UCSD-AML1 (cell line): Measurements from ENCODE around the gene GNMT.
"Not testable (repeated sequence)": the region's sequence is repeated elsewhere in the genome, so short reads cannot be mapped to it uniquely, and the experiment has no call there.

Source experiments
- DNase-seq: peaks from one replicate; lab custom pipeline; 2025; ENCODE audit not compliant: unreplicated experiment; lab: John Stamatoyannopoulos, UW

GNMT gene

DNA sequence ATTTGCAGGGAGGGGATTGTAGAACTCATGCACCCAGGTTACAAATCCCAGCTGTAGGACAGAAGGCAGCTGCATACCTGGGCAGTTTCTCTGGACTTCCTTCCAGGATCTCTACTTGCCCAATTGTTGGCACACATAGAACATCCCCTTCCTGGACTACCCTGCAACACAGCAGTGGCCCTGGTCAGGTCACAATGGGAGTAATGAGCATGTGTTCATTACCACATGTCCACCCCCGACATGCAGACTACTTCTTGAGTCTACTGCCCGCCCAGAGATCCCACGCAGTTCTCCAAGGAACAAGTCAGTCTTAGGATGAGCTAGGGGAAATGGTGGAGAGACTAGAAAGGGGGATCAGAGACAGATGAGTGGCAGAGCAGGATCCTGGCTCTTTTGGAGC, 13.4 kb downstream of the GNMT start:
- no peak for DNase-seq

- DNase-seq, result no peak
Observed at GRCh38 chr6:42974919-42975505, 14.5 kb downstream of the GNMT start.

DNA sequence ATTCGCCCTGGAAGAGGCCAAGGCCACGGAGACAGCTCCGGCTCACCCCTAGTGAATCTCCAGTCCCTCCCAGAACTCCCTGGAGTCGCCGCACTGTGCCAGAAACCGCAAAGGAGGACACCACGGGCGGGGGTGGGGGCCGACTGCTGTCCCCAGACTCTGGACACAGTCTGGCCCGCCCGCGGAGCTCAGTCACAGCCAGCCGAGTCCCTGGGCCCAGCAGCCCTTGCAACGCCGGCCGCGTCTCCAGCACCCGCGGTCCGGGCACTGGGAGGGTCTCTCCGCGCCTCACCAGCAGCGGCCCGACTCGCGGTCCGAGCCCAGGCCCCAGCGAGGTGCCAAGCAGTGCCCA, 17.9 kb downstream of the GNMT start:
- no peak for DNase-seq

- peak; percentile 91 for DNase-seq
Observed at GRCh38 chr6:42978839-42979522, 18.4 kb downstream of the GNMT start, which contains the start of gene PEX6. TSS of gene PEX6 (minus strand) at chr6:42979181. CDS start at chr6:42979150, 31 bp downstream.

DNA sequence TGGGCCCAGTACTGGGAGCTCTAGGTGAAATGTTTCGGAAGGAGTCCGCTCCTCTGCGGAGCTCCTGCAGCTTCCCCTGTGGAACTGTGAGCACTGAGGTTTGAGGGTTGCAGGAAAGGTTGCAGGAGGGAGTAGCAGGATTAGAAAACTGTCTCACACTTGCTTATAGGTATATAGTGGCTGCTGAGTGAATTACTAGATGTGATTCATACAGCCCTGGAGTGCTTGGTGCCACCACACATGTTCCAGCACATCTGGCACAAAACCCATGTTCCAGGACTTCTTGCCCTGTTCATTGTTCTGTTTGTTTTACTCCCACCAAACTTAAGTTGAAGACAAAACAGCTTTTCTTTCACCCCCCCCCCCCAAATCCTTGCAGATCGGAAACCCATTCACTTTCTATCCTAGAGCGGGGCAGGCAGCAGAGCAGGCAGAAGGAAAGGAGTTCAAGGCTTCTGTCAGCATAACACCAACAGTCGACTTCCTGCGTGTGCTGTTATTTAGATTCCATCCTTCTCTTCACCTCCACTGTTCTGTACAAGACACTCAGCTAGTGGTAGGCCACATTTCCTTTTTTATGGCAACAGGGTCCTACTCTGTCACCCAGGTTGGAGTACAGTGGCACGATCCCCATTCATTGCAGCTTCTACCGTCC, 19.1 kb downstream of the GNMT start:
- no peak for DNase-seq

DNA sequence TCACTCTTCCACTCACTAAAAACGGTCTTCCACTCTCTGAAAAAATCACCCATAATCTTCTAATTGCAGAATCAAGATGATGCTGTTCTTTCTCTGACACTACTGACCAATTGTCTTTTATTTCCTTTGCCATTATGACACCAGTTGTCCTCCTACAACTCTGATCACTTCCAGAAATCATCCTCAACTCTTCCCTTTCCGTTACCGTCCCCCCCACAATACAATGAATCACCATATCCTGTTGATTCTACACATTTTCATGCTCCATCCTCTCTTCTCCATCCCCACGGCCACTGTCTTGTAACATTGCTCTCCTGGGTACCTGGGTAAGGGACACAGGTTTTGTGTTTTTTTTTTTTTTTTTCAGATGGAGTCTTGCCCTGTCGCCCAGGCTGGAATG, 21.3 kb downstream of the GNMT start:
- DNase-seq, result no peak

- peak; percentile 96 for DNase-seq
Observed at GRCh38 chr6:42984001-42984923, 23.7 kb downstream of the GNMT start, which contains the start of gene PPP2R5D. TSS of gene PPP2R5D (plus strand) at chr6:42984570. CDS start at chr6:42984678, 108 bp downstream.

DNA sequence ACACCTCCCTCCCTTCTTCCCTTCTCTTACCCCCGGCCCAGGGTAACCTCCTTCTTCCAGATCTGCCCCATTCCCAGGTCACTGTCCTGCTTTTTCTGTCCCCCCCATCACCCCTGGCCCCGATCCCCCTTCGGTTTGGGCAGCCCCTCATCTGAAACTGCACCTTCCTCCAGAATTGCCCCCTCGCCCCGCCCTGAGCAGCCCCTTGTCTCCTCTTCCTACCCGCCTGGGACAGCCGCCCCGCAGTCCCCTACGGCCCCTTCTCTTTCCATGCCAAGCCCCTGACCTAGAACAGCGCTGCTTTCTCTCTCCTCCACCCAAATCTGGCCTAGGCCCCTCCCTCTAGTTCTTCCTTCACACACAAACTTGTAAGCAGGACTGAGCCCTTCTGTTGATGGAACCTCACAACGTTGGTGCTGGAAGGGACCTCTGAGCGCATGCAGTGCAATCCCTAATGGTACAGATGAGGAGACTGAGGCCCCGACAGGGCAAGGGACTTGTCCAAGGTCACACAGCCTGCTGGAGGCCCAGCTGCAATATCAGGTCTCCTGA, 24.4 kb downstream of the GNMT start:
- DNase-seq, result no peak

GRCh38 chr6:42987533-42988451, 27.2 kb downstream of the GNMT start:
- DNase-seq, result no peak

DNA sequence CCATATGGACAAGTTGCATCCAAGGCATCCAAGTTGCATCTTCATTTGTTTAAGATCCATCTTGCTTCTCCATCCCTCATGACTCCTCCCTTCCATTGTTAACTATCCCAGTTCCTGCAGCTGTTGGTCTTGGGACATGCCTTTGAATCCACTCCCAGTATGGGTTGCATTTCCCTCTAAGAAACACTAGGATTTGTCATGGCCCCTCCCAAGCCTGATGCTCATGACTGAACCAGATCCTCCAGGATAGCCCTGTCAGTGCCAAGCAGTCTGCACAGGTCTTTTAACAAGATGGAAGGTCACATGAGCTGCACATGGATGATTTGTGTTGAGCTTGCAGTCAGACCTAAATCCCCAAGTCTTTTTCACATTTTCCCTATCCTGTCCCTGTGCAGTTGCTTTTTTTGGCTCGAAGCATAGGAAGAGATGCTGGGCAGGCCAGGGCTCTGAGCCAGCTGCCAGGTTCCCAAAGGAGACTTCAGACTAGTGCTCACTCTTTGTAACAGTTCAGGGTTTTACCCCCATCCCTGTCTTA, 28.0 kb downstream of the GNMT start:
- DNase-seq, result no peak

DNA sequence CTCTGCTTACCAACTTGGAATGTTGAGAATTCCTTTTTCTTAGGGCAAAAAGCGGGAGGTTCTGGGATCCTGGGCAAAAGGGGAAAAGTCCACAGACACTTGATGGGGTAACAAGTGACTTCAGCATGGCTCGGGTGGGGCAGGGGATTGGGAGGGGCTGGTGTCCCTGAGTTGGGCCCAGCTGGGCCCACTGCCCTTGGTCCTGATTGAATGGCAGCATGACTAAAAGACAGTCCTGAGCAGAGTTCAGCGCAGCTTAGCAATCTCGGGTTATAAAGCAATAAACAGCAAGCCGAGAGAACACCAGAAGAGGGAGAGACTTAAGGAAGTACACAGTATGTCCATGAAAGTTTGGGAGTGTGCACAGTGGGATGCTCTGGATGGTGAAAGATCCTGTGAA, 29.4 kb downstream of the GNMT start:
- DNase-seq, result no peak

GRCh38 chr6:42993445-42993844, 32.9 kb downstream of the GNMT start:
- DNase-seq, result no peak

DNA sequence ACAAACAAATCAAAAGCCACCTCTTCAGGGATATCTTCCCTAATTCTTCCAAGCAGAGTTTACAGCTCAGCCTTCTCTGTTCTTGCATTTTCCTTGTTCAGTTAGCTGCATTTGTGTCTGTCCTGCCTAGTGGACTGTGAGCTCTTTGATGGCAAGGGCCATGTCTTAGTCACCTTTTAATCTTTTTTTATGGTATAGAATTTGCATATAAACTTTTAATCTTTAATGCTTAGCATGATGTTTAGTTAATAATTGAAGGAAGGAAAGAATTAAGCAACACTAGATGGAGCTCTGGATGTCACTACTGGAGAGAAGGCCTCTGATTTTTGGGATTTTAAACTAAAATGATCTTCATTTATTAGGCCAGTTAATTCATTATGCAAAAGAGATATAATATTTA, 36.0 kb downstream of the GNMT start:
- DNase-seq, result no peak

DNA sequence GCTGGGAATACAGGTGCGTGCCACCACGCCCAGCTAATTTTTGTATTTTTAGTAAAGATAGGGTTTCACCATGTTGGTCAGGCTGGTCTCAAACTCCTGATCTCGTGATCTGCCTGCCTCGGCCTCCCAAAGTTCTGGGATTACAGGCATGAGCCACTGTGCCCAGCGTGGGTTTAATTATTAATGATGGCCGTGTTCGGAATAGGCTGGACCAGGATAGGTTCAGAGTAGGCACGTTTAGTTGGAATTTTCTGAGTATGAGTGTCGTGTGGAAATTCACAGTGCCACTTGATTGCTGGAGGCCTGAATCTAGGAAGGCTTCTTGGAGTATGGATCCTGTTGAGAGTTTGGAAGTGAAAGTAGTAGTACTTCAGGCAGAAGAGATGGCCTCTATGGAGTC, 37.7 kb downstream of the GNMT start:
- DNase-seq, result not testable (repeated sequence)

DNA sequence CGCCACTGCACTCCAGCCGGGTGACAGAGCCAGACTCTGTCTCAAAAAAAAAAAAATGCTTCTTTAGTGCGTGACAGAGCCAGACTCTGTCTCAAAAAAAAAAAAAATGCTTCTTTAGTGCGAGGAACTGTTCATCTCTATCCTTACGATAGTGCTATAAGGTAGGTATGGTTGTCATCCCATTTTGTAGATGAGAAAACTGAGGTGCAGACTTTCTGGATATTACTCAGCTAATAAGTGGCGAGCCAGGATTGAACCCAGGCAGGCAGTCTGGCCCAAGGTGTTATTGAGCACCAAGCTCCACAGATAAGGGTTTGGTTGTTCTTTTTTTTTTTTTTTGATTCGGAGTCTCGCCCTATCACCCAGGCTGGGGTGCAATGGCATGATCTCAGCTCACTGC, 41.3 kb downstream of the GNMT start:
- DNase-seq, result no peak

GRCh38 chr6:43005844-43006243, 45.3 kb downstream of the GNMT start:
- DNase-seq, result no peak

- no peak for DNase-seq
Observed at GRCh38 chr6:43006251-43006650, 45.7 kb downstream of the GNMT start.

GRCh38 chr6:43007126-43007525, 46.6 kb downstream of the GNMT start:
- DNase-seq, result no peak

DNA sequence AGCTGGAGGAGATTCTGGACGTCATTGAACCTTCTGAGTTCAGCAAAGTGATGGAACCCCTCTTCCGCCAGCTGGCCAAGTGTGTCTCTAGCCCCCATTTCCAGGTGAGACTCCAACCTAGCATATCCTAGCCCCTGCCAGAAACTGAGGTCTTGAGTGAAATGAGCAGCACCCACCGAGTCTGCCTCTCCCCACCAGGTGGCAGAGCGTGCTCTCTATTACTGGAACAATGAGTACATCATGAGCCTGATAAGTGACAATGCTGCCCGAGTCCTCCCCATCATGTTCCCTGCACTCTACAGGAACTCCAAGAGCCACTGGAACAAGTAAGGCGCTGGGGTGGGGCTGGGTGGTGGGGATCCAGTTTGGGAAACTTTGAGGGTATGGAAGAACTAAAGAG, 48.6 kb downstream of the GNMT start:
- peak; percentile 46 for DNase-seq

- DNase-seq, result no peak
Observed at GRCh38 chr6:43011207-43011606, 50.7 kb downstream of the GNMT start.
